ENCODE measurements around the gene KIAA0753. TPM values are rescaled to one million over a fixed set of nuclear protein-coding genes. Genes with fewer than 3 reads are reported as not detected.

KIAA0753 gene
- polyA plus RNA-seq, 1 of the 3 experiments (the other 2 are of a cell fraction) = 7.2 TPM

GRCh38 chr17:6603744-6604325, 36.7 kb downstream of the KIAA0753 start:
- H3K79me2 ChIP-seq (ENCODE audit: insufficient read depth) = no peaks in the 10 kb centered on the region
- ChIA-PET POLR2A (no interaction called here), CTCF (no interaction called here)
- H2AFZ ChIP-seq (ENCODE audit: low read depth) = no peak overlapping the region
- H3F3A ChIP-seq (replicated peaks; ENCODE audit: insufficient read depth) = no peaks in the 10 kb centered on the region
- H3K9me3 ChIP-seq = no peaks in the 10 kb centered on the region
- WGBS (ENCODE audit: low lambda C conversion rate) = 90% methylated on average over 3 of the region's 3 CpGs
- H3K9me2 ChIP-seq = no peaks in the 10 kb centered on the region
- no peak overlapping the region for H3K27ac ChIP-seq (ENCODE audit: low read depth in 2 of 2, low read length in 1 of 2)
- no peak overlapping the region for H3K4me3 ChIP-seq (ENCODE audit: low read depth in 2 of 2, low read length in 1 of 2)
- H3K4me2 ChIP-seq = no peak overlapping the region
- H4K20me1 ChIP-seq (ENCODE audit: insufficient read depth) = no peaks in the 10 kb centered on the region
- H3K36me3 ChIP-seq (replicated peaks in 1 of 2; ENCODE audit: control insufficient read depth in 1 of 2, insufficient read depth in 2 of 2, low read length in 1 of 2) = peaks cover 54 to 100% of the 10 kb centered on the region in 2 experiments
- DNase-seq = no peak
- TF ChIP-seq FOXM1 (IDR thresholded peaks at IDR 0.05; ENCODE audit: low read depth) = no peak
- TF ChIP-seq TCF12 (IDR thresholded peaks at IDR 0.05) = no peak
- no peak for TF ChIP-seq TEAD4 (IDR thresholded peaks at IDR 0.05; ENCODE audit: borderline replicate concordance, insufficient read depth)
- TF ChIP-seq FOSL2 (IDR thresholded peaks at IDR 0.05; ENCODE audit: borderline replicate concordance, low read depth) = no peak
- no peak for TF ChIP-seq NFIC (IDR thresholded peaks at IDR 0.05; ENCODE audit: borderline replicate concordance)
- no peak for TF ChIP-seq EZH2phosphoT487 (IDR thresholded peaks at IDR 0.05; ENCODE audit: borderline replicate concordance, low read depth)
- TF ChIP-seq PBX3 (IDR thresholded peaks at IDR 0.05) = no peak
- TF ChIP-seq RFX5 (IDR thresholded peaks at IDR 0.05; ENCODE audit: low read length) = no peak
- no peak for TF ChIP-seq JUND (IDR thresholded peaks at IDR 0.05)
- no peak for TF ChIP-seq POLR2AphosphoS5 (IDR thresholded peaks at IDR 0.05; ENCODE audit: low read depth, low read length)
- TF ChIP-seq MEF2A (IDR thresholded peaks at IDR 0.05; ENCODE audit: borderline replicate concordance, low read depth) = no peak
- H3K4me1 ChIP-seq (ENCODE audit: control insufficient read depth in 1 of 2, insufficient read depth in 2 of 2, low read depth in 1 of 2, low read length in 1 of 2) = no peaks in the 10 kb centered on the region
- no peaks in the 10 kb centered on the region for H3K27me3 ChIP-seq (ENCODE audit: insufficient read depth)
- H3K9ac ChIP-seq = no peak overlapping the region

- 95% methylated on average over 2 of the region's 2 CpGs for WGBS (ENCODE audit: low lambda C conversion rate)
- ChIA-PET POLR2A (no interaction called here), CTCF (interaction anchor here (0.9 to 1.2 kb wide), 2 partner anchors 15 to 129 kb away, joined by 3 to 5 read pairs; no protein-coding TSS in a partner anchor)
- Histone ChIP-seq H3K4me3 (ENCODE audit: low read depth in 2 of 2, low read length in 1 of 2) (no peak overlapping the region), H3K4me1 (ENCODE audit: control insufficient read depth in 1 of 2, insufficient read depth in 2 of 2, low read depth in 1 of 2, low read length in 1 of 2) (no peaks in the 10 kb centered on the region), H4K20me1 (ENCODE audit: insufficient read depth) (no peaks in the 10 kb centered on the region), H2AFZ (ENCODE audit: low read depth) (no peak overlapping the region), H3K9ac (no peak overlapping the region), H3K79me2 (ENCODE audit: insufficient read depth) (no peaks in the 10 kb centered on the region), H3K27ac (ENCODE audit: low read depth in 2 of 2, low read length in 1 of 2) (no peak overlapping the region), H3K9me3 (no peaks in the 10 kb centered on the region), H3K9me2 (no peaks in the 10 kb centered on the region), H3K4me2 (no peak overlapping the region), H3K36me3 (replicated peaks in 1 of 2; ENCODE audit: control insufficient read depth in 1 of 2, insufficient read depth in 2 of 2, low read length in 1 of 2) (peaks cover 62 to 100% of the 10 kb centered on the region in 2 experiments), H3K27me3 (ENCODE audit: insufficient read depth) (no peaks in the 10 kb centered on the region), H3F3A (replicated peaks; ENCODE audit: insufficient read depth) (no peaks in the 10 kb centered on the region)
- no peak for DNase-seq
- no peak for TF ChIP-seq ZBTB33 (IDR thresholded peaks at IDR 0.05; ENCODE audit: borderline replicate concordance, low read depth)
- TF ChIP-seq EP300 (IDR thresholded peaks at IDR 0.05; ENCODE audit: borderline replicate concordance in 1 of 2, low read depth in 1 of 2, low read length in 1 of 2) = no peak
- TF ChIP-seq TAF1 (IDR thresholded peaks at IDR 0.05; ENCODE audit: borderline replicate concordance, low read depth, low read length) = no peak
- TF ChIP-seq NRF1 (IDR thresholded peaks at IDR 0.05; ENCODE audit: low read depth, low read length) = no peak
- no peak for TF ChIP-seq FOXM1 (IDR thresholded peaks at IDR 0.05; ENCODE audit: low read depth)
- no peak for TF ChIP-seq TEAD4 (IDR thresholded peaks at IDR 0.05; ENCODE audit: borderline replicate concordance, insufficient read depth)
- no peak for TF ChIP-seq RCOR1 (IDR thresholded peaks at IDR 0.05; ENCODE audit: low read length)
- TF ChIP-seq FOSL2 (IDR thresholded peaks at IDR 0.05; ENCODE audit: borderline replicate concordance, low read depth) = no peak
- TF ChIP-seq FOXJ3 (CRISPR knock-in tag; IDR thresholded peaks at IDR 0.05) = no peak
- TF ChIP-seq GATA2 (CRISPR knock-in tag; IDR thresholded peaks at IDR 0.05) = no peak
- no peak for TF ChIP-seq CHD2 (IDR thresholded peaks at IDR 0.05; ENCODE audit: low read length, partially characterized antibody)
- no peak for TF ChIP-seq USF2 (IDR thresholded peaks at IDR 0.05; ENCODE audit: borderline replicate concordance, low read depth, low read length)
- no peak for TF ChIP-seq YY1 (IDR thresholded peaks at IDR 0.05; ENCODE audit: low read depth)
- no peak for TF ChIP-seq MAX (IDR thresholded peaks at IDR 0.05; ENCODE audit: low read depth)
- no peak for TF ChIP-seq POLR2AphosphoS5 (IDR thresholded peaks at IDR 0.05; ENCODE audit: low read depth, low read length)
- TF ChIP-seq IRF3 (IDR thresholded peaks at IDR 0.05; ENCODE audit: low read depth, low read length) = no peak
- no peak for TF ChIP-seq ELF1 (IDR thresholded peaks at IDR 0.05)
- TF ChIP-seq GABPA (IDR thresholded peaks at IDR 0.05; ENCODE audit: low read depth) = no peak
Observed at GRCh38 chr17:6602141-6602540, 38.4 kb downstream of the KIAA0753 start.

Data from SK-N-SH (cell line).